Measurements from ENCODE around the gene ADAMTS6. TPM values are rescaled to one million over a fixed set of nuclear protein-coding genes. Genes with fewer than 3 reads are reported as not detected.

The ADAMTS6 gene
- total RNA-seq, 4 donors from 2014 or later = 1.9 to 20.2 (median 3.5) TPM

DNA sequence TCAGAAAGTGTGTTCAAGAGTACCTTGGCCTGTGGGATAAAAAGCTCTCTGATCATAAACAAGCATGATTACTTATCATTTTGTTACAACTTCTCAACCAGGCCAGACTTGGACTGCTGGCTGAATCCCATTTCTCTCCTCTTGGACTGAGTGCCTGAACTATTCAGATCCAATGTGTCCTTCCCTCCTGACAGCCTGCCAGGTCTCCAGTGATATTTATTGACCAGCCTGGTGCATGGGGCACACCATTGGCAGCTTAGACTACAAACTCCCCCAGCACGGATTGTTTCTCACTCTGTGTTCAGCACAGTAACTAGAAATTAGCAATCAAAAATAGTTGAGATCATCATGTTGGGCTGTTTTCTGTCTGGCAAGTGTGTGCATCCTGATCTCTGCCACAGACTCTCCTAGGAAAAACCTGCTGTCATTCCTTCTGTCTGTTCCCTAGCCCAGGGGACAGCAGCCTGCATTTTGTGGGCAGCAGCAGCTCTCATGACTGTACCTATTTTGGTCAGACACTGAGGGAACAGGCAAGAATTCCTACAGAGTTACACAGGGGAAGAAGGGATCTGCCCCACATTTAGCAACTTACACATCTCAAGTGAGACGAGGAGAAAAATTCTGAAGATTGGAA lies 348.1 kb downstream of the ADAMTS6 start:
- TF ChIP-seq, protein P1, sequence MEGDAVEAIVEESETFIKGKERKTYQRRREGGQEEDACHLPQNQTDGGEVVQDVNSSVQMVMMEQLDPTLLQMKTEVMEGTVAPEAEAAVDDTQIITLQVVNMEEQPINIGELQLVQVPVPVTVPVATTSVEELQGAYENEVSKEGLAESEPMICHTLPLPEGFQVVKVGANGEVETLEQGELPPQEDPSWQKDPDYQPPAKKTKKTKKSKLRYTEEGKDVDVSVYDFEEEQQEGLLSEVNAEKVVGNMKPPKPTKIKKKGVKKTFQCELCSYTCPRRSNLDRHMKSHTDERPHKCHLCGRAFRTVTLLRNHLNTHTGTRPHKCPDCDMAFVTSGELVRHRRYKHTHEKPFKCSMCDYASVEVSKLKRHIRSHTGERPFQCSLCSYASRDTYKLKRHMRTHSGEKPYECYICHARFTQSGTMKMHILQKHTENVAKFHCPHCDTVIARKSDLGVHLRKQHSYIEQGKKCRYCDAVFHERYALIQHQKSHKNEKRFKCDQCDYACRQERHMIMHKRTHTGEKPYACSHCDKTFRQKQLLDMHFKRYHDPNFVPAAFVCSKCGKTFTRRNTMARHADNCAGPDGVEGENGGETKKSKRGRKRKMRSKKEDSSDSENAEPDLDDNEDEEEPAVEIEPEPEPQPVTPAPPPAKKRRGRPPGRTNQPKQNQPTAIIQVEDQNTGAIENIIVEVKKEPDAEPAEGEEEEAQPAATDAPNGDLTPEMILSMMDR (IDR thresholded peaks at IDR 0.05; ENCODE audit: low read depth) = no peak

DNA sequence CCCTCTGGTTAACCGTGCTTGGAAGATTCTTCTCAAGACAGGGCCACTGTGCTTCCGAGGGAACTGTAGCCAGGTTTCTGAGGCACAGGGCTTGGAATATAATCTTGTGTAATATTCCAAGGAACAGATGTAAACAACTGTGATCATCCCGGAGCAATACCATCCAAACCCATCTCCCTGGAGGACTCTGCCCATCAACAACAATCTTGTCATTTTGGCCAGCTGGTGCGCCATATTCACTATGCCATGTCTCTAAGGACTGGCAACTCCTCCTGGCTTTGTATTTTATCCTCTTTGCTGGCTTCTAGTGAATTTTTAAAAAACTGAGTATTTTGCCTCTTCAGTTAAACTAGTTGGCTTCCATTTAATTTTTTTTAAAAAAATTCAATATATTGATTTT lies 349.3 kb downstream of the ADAMTS6 start:
- TF ChIP-seq, protein P1 (IDR thresholded peaks at IDR 0.05; ENCODE audit: low read depth) = no peak

DNA sequence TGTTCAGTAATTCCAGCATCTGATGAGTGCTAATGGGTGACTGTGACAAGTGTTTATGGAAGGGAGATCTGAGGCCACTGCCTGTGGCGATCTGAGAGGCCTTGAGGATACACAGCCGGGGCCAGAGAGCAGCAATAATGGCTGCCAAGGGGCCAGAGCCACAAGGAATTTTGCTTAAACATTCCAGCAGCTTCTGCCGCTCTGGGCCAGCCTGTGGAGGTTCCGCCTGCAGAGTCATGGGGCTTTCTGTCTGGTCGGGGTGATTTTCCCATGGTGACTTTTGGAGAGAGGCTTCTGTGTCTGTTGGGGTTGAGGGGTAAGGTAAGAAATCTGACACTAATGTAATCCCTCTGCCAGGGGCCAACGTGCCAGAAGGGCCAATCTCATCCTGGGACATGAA lies 353.5 kb downstream of the ADAMTS6 start:
- TF ChIP-seq, protein P1 (IDR thresholded peaks at IDR 0.05; ENCODE audit: low read depth) = no peak

DNA sequence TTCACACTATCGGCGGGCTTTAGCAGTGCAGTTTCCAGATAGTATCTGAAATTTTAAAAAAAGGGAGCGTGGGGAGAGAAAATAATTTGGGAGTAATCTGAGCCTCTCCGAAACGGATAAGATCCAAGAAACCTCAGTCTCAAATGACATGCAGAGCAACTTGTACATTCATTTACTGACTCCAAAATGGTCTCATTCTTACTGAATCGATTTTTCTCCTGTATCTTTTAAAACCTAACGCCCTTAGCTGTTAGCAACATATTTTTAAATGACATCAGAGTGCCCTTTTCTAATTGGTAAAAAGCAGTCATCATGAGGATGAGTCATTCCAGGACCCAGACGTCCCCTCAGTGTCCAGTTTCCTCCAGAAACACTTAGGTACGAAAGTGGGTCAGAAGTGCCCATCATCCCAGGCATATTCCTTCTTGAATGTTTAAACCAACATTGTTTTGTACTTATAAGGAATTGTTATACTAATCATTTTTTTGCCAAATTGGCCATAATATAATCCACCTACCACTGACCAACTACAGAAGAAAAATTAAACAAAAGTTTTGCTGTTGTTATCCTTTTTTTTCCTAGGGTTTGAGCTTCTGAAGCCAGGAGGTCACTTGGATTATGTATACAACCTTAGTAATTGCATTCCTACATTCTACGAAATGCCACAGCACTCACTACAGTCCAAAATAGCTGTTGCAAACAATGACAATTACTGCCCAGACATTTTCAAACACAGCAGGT lies 354.4 kb downstream of the ADAMTS6 start:
- TF ChIP-seq, protein P1 (IDR thresholded peaks at IDR 0.05; ENCODE audit: low read depth) = no peak

DNA sequence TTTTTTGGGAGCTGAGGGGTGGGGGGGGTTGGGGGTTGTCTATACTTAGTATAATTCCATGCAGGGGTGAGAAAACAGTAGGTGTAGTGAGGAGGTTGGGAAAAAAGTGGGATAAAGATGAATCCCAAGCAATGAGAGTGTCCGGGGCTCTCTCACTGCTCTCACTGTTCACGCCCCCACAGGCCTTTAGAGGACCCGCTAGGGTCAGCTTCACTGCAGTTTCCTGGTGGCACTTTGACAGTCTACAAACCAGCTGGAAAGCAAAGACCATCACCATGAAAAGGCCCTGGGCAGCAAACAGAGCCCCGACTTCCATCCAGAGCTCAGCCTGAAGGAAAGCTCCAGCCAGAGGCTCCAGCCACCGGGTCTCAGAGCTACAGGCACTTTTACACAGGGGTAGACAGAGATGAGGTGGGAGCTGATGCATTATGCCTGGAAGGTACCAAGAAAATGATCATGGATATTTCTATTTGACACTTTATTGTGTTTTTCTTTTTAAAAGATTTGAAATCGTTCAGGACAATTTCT lies 355.1 kb downstream of the ADAMTS6 start:
- TF ChIP-seq, protein P1 (IDR thresholded peaks at IDR 0.05; ENCODE audit: low read depth) = no peak

DNA sequence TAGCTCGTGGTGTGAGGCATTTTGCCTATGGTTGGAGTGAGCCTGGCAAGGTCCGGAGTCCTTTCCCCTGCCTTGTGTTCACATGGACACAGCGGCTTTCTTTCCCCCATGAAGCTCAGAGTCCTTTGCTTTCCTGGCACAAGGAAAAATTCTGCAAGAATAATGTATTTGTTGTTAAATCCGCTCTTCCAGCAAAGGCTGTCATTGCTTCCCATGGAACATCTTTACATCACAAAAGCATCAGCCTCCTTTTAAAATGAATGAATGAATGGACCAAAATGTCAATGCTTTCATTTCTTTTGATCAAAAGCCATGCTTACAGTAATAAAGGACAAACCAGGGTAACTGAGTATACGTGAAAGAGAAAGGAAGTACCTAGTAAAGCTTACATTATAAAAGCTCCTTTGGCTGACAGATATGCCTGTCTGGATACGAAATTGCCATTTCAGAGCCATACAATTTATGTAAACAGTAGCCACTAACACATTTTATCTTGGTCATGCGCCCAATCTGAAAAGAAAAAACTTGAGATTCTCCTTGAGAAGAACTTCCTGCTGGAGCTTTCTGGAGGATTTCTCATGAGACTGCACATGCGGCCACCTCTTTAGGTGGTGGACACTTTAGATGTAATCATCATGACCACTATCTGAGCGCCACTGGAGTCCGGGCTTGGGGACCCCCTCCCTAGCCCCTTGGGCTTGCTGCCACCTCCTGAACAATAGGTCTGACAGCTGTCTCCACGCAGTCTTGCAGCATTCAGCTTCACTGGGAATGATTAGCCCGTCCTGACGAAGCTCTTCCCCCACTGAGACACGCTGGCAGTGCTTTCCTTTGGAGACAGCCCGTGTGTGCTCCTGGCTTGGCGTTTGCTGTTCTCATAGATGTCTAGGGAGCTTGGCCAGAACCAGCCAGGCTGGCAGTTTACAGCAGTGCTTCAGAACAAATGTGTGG lies 355.9 kb downstream of the ADAMTS6 start:
- TF ChIP-seq, protein P1 (IDR thresholded peaks at IDR 0.05; ENCODE audit: low read depth) = no peak

Measured in subcutaneous adipose tissue (tissue), 4 donors.